Mesendoderm (in vitro differentiated cells): ENCODE results near the gene TPP1.

Experiments
- DNase-seq: peaks from one replicate; pipeline ENCODE4 v3.0.0; 2013
- H2AK5ac ChIP-seq: 2 replicates; pipeline ENCODE4 v1.6.1; 2013; ENCODE audit warnings: low read length, inconsistent platforms
- H2BK120ac ChIP-seq: 2 replicates; pipeline ENCODE4 v1.6.1; 2013; ENCODE audit warnings: low read depth, mild to moderate bottlenecking, low read length, moderate library complexity, mixed read lengths
- H2BK15ac ChIP-seq: replicated peaks from 2 replicates; pipeline ENCODE4 v1.6.1; 2013; ENCODE audit warnings: low read depth, mild to moderate bottlenecking, moderate library complexity
- H2BK5ac ChIP-seq: 2 replicates; pipeline ENCODE4 v1.6.1; 2013; ENCODE audit warnings: low read length, inconsistent platforms
- H3K18ac ChIP-seq: 2 replicates; pipeline ENCODE4 v1.6.1; 2013; ENCODE audit warnings: mild to moderate bottlenecking, low read length, mixed read lengths
- H3K23ac ChIP-seq: one replicate; pipeline ENCODE4 v1.6.1; 2013; ENCODE audit warnings: low read length
- H3K27ac ChIP-seq: 2 replicates; pipeline ENCODE4 v1.5.1; 2013; ENCODE audit warnings: low read depth, mild to moderate bottlenecking, inconsistent platforms, low read length, moderate library complexity
- H3K27me3 ChIP-seq: 2 replicates; pipeline ENCODE4 v1.6.1; 2013; ENCODE audit warnings: low read length, control low read depth, mild to moderate bottlenecking, inconsistent platforms; ENCODE audit not compliant: insufficient read depth, poor library complexity
- H3K36me3 ChIP-seq: 2 replicates; pipeline ENCODE4 v1.6.1; 2013; ENCODE audit warnings: low read length, inconsistent platforms; ENCODE audit not compliant: control insufficient read depth, insufficient read depth
- H3K4ac ChIP-seq: one replicate; pipeline ENCODE4 v1.6.1; 2013; ENCODE audit warnings: low read depth, mild to moderate bottlenecking, low read length, moderate library complexity
- H3K4me1 ChIP-seq: 2 replicates; pipeline ENCODE4 v1.6.1; 2013; ENCODE audit warnings: low read depth, low read length, inconsistent platforms; ENCODE audit not compliant: control insufficient read depth
- H3K4me2 ChIP-seq: 2 replicates; pipeline ENCODE4 v1.6.1; 2013; ENCODE audit warnings: low read length
- H3K4me3 ChIP-seq: 2 replicates; pipeline ENCODE4 v1.5.1; 2013; ENCODE audit warnings: mild to moderate bottlenecking, low read length
- H3K56ac ChIP-seq: one replicate; pipeline ENCODE4 v1.6.1; 2013; ENCODE audit warnings: low read length
- H3K79me1 ChIP-seq: 2 replicates; pipeline ENCODE4 v1.6.1; 2013; ENCODE audit warnings: low read length, inconsistent platforms
- H3K79me2 ChIP-seq: 2 replicates; pipeline ENCODE4 v1.6.1; 2013; ENCODE audit warnings: mild to moderate bottlenecking, low read length; ENCODE audit not compliant: control insufficient read depth, insufficient read depth
- H3K9ac ChIP-seq: 2 replicates; pipeline ENCODE4 v1.6.1; 2013; ENCODE audit warnings: low read length, inconsistent platforms
- H4K5ac ChIP-seq: one replicate; pipeline ENCODE4 v1.6.1; 2013; ENCODE audit warnings: low read length
- H4K8ac ChIP-seq: one replicate; pipeline ENCODE4 v1.6.1; 2013; ENCODE audit warnings: low read depth, mild to moderate bottlenecking, control low read depth, low read length, moderate library complexity
- WGBS: extraction: QIAGEN DNeasy Blood & Tissue Kit; methylation state at CpG from one replicate; pipeline ENCODE4 v1.1.7; 2013; ENCODE audit warnings: low lambda C conversion rate, missing lambda C conversion rate; ENCODE audit not compliant: insufficient coverage; ENCODE audit errors: extremely low coverage; 5-methylcytosine and 5-hydroxymethylcytosine counted together

Gene TPP1

GRCh38 chr11:6637871-6638270 lies 18.6 kb upstream of the TPP1 start:
- no peak overlapping the region for H3K4me2 ChIP-seq
- no peak overlapping the region for H4K8ac ChIP-seq
- no peak overlapping the region for H3K18ac ChIP-seq
- H3K36me3 ChIP-seq, result no peaks in the 10 kb centered on the region
- no peak overlapping the region for H3K56ac ChIP-seq
- WGBS, result no CpG with 5 or more reads among the region's 3 CpGs
- no peaks in the 10 kb centered on the region for H3K27me3 ChIP-seq
- H2BK120ac ChIP-seq, result no peak overlapping the region
- no peak overlapping the region for H3K23ac ChIP-seq
- H2AK5ac ChIP-seq, result no peak overlapping the region
- H3K4me1 ChIP-seq, result no peaks in the 10 kb centered on the region
- no peaks in the 10 kb centered on the region for H3K79me2 ChIP-seq
- H2BK5ac ChIP-seq, result no peak overlapping the region
- DNase-seq, result no peak
- H3K9ac ChIP-seq, result no peak overlapping the region
- no peak overlapping the region for H4K5ac ChIP-seq
- H3K79me1 ChIP-seq, result no peaks in the 10 kb centered on the region
- H3K4me3 ChIP-seq, result no peak overlapping the region
- H3K27ac ChIP-seq, result no peak overlapping the region
- no peak overlapping the region for H3K4ac ChIP-seq
- no peak overlapping the region for H2BK15ac ChIP-seq

DNA sequence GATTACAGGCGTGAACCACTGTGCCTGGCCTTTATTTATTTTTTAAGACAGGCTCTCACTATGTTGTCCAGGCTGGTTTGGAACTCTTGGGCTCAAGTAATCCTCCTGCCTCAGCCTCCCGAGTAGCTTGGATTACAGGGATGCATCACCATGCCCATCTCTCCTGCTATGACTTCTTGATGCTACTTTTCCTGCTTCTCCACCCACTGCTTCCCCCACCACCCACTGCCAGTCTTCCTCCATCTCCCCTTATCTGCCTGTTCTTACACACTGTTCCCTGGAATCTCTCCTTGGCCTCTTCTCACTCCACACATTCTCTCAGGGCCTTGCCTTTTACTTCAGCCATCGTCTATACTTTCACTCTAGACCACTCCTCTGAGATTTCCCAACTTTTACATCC lies 17.3 kb upstream of the TPP1 start:
- no peak overlapping the region for H3K9ac ChIP-seq
- no peak overlapping the region for H2BK15ac ChIP-seq
- no peaks in the 10 kb centered on the region for H3K79me1 ChIP-seq
- H3K4me2 ChIP-seq, result no peak overlapping the region
- H4K8ac ChIP-seq, result no peak overlapping the region
- no peak overlapping the region for H3K4ac ChIP-seq
- H2AK5ac ChIP-seq, result no peak overlapping the region
- H3K79me2 ChIP-seq, result no peaks in the 10 kb centered on the region
- H3K27me3 ChIP-seq, result no peaks in the 10 kb centered on the region
- H3K4me1 ChIP-seq, result no peaks in the 10 kb centered on the region
- no peak for DNase-seq
- H3K4me3 ChIP-seq, result no peak overlapping the region
- no peak overlapping the region for H2BK5ac ChIP-seq
- no CpG with 5 or more reads among the region's 3 CpGs for WGBS
- H3K36me3 ChIP-seq, result no peaks in the 10 kb centered on the region
- H3K23ac ChIP-seq, result no peak overlapping the region
- no peak overlapping the region for H3K56ac ChIP-seq
- H3K27ac ChIP-seq, result no peak overlapping the region
- no peak overlapping the region for H4K5ac ChIP-seq
- no peak overlapping the region for H2BK120ac ChIP-seq
- H3K18ac ChIP-seq, result no peak overlapping the region

- Histone ChIP-seq H2AK5ac (no peak overlapping the region), H2BK5ac (no peak overlapping the region), H3K4me1 (no peaks in the 10 kb centered on the region), H3K27me3 (peaks cover 5% of the 10 kb centered on the region), H3K4ac (no peak overlapping the region), H3K23ac (no peak overlapping the region), H3K27ac (no peak overlapping the region), H2BK120ac (no peak overlapping the region), H3K4me3 (no peak overlapping the region), H2BK15ac (no peak overlapping the region), H4K8ac (no peak overlapping the region), H3K36me3 (no peaks in the 10 kb centered on the region), H3K79me1 (no peaks in the 10 kb centered on the region), H3K79me2 (no peaks in the 10 kb centered on the region), H3K18ac (no peak overlapping the region), H3K56ac (no peak overlapping the region), H4K5ac (no peak overlapping the region), H3K4me2 (no peak overlapping the region), H3K9ac (no peak overlapping the region)
- DNase-seq, result no peak
- no CpG with 5 or more reads among the region's 10 CpGs for WGBS
Measured at GRCh38 chr11:6635082-6635932, 16.1 kb upstream of the TPP1 start.

DNA sequence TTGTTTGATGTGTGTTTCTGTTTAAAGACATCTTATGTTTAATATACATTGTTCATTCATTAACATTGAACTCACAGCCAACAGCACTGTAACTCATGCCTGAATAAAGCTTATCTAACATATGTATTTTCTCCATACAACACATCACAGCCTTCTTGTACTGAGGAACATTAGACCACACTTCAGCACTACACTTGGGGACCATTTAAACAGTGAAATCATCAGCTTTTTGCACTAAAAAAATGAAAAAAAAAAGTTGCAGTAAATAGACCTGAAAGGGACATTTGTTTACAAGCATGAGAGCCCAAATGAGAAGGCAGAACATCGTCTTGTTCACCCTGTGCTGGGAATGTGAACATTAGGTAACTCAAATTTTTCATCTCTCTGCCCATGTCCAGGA lies 15.3 kb upstream of the TPP1 start:
- no CpG with 5 or more reads among the region's 1 CpG for WGBS
- Histone ChIP-seq H3K4me3 (no peak overlapping the region), H3K56ac (no peak overlapping the region), H3K4ac (no peak overlapping the region), H2BK5ac (no peak overlapping the region), H2BK15ac (no peak overlapping the region), H3K79me1 (no peaks in the 10 kb centered on the region), H3K36me3 (no peaks in the 10 kb centered on the region), H2BK120ac (no peak overlapping the region), H3K27ac (no peak overlapping the region), H3K9ac (no peak overlapping the region), H3K4me2 (no peak overlapping the region), H3K27me3 (peaks cover 5% of the 10 kb centered on the region), H2AK5ac (no peak overlapping the region), H4K8ac (no peak overlapping the region), H3K4me1 (no peaks in the 10 kb centered on the region), H3K79me2 (no peaks in the 10 kb centered on the region), H4K5ac (no peak overlapping the region), H3K18ac (no peak overlapping the region), H3K23ac (no peak overlapping the region)
- DNase-seq, result no peak

- WGBS, result no CpG with 5 or more reads among the region's 16 CpGs
Measured at GRCh38 chr11:6633422-6634408, 14.5 kb upstream of the TPP1 start.

More at GRCh38 chr11:6633422-6634408, 14.5 kb upstream of the TPP1 start:
- Histone ChIP-seq H4K5ac (no peak overlapping the region), H3K4me2 (no peak overlapping the region), H3K36me3 (no peaks in the 10 kb centered on the region), H2BK5ac (no peak overlapping the region), H3K4ac (no peak overlapping the region), H4K8ac (no peak overlapping the region), H2AK5ac (no peak overlapping the region), H3K9ac (no peak overlapping the region), H3K4me1 (no peaks in the 10 kb centered on the region), H3K4me3 (no peak overlapping the region), H3K18ac (no peak overlapping the region), H3K27me3 (peaks cover 5% of the 10 kb centered on the region), H2BK120ac (no peak overlapping the region), H3K23ac (no peak overlapping the region), H3K27ac (no peak overlapping the region), H2BK15ac (no peak overlapping the region), H3K79me1 (no peaks in the 10 kb centered on the region), H3K79me2 (no peaks in the 10 kb centered on the region), H3K56ac (no peak overlapping the region)
- DNase-seq, result no peak
